GM13976 (cell line): ENCODE measurements around the gene CUX1.

ENCODE experiments used
- DNase-seq: peaks from one replicate; pipeline ENCODE4 v3.0.0; 2012; ENCODE audit warnings: low spot score
- in situ Hi-C: fragments of 300-500 bp; cut with MboI; formaldehyde crosslinking; loops from one replicate; pipeline ENCODE4 v1.12.0; 2022; ENCODE audit warnings: low sequenced_read_pairs, mixed read lengths, inconsistent platforms; ENCODE audit not compliant: unreplicated experiment
- TF ChIP-seq, protein P1 (sequence below): IDR thresholded peaks from 2 replicates; pipeline ENCODE4 v1.5.1; 2012; ENCODE audit warnings: borderline replicate concordance, mild to moderate bottlenecking; ENCODE audit not compliant: insufficient read depth; ENCODE audit errors: extremely low read depth, missing control alignments, control extremely low read depth

Gene CUX1

GRCh38 chr7:102205915-102206314 lies 388.5 kb downstream of the CUX1 start:
- in situ Hi-C loops: no loop called here
- DNase-seq: no peak
- TF ChIP-seq, protein P1, sequence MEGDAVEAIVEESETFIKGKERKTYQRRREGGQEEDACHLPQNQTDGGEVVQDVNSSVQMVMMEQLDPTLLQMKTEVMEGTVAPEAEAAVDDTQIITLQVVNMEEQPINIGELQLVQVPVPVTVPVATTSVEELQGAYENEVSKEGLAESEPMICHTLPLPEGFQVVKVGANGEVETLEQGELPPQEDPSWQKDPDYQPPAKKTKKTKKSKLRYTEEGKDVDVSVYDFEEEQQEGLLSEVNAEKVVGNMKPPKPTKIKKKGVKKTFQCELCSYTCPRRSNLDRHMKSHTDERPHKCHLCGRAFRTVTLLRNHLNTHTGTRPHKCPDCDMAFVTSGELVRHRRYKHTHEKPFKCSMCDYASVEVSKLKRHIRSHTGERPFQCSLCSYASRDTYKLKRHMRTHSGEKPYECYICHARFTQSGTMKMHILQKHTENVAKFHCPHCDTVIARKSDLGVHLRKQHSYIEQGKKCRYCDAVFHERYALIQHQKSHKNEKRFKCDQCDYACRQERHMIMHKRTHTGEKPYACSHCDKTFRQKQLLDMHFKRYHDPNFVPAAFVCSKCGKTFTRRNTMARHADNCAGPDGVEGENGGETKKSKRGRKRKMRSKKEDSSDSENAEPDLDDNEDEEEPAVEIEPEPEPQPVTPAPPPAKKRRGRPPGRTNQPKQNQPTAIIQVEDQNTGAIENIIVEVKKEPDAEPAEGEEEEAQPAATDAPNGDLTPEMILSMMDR: no peak

GRCh38 chr7:102208826-102209225 lies 391.4 kb downstream of the CUX1 start:
- TF ChIP-seq, protein P1: no peak
- DNase-seq: no peak
- in situ Hi-C loops: no loop called here

DNA sequence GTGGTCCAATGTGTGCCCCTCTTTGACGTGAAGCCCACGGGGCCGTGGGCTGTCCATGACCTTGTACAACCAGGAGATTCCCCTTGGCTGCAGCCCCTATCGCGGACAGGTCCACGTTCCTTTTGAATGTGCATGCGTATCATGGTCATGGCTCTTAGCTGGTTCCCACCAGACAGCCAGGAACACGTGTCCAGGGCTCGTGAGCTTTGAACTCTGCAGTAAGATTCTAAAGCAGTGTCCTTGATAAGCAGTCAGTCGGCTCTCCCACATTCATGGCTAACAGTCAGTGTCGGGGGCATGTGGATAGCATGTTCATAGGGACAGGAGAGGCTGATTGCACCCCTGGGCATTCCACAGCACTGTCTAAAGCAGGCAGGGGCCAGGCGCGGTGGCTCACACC lies 393.4 kb downstream of the CUX1 start:
- in situ Hi-C loops: no loop called here
- DNase-seq: no peak
- TF ChIP-seq, protein P1: no peak

DNA sequence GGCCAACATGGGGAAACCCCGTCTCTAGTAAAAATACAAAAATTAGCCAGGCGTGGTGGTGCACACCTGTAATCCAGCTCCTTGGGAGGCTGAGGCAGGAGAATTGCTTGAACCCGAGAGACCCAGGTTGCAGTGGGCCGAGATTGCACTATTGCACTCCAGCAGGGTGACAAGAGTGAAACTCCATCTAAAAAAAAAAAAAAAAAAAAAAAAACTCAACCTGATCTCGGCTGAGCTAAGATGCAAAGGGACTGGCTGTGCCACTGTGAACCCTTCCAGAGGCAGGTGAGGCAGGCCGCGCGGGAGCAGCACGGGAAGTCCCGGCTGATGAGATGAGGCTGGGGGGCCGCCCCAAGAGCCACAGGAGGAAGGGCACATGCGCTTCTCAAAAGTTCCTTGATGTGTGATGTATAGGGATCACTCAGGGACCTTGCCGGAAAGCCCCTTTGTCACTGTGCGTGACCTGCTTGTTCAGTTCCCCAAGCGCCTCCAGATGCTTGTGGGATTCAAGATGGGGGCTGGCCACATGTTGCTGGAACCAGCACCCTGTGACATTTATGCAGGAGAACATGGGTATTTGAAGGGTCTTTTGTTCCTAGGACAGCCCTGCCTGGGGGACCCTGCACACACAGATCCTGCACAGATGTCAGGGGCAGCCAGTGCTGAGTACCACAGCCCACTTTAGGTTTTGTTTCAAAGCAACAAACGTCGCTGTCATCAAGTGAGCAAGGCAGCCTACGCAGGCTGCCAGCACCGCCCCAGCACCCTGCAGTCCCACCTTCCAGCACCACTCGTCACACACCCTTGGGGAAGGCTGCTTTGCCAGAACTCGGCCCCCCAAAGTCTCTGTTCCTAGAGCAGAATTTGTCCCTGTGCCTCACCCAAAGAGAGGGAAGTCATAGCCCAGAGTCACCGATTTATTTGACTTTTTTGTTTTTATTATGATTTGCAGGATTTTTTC lies 394.4 kb downstream of the CUX1 start:
- in situ Hi-C loops: no loop called here
- DNase-seq: peak; percentile 87
- TF ChIP-seq, protein P1: no peak

- DNase-seq: no peak
- TF ChIP-seq, protein P1: no peak
- in situ Hi-C loops: no loop called here
Observed at GRCh38 chr7:102214477-102215072, 397.1 kb downstream of the CUX1 start.

DNA sequence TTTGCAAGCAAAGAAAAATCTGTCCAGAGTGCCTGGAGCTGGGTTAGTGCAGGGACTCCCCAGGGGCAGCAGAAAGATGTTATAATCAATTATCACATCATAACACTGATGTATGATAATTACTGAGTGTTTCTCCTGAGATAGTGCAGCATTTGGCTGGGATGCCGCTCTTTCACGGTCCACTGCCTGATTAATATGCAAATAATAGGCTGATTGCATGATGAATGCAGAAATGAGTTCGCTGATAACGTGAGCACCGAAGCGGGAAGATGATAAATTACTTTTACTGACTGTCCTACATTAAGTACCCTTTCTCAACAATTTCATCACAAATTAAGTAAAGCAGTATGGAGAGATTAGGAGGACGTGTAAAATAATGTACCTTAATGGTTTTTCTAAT lies 397.8 kb downstream of the CUX1 start:
- TF ChIP-seq, protein P1: no peak
- DNase-seq: no peak
- in situ Hi-C loops: no loop called here
